ENCODE measurements around the gene TMEM164.

Gene TMEM164

GRCh38 chrX:110173192-110174175 is 170.6 kb downstream of the TMEM164 start:
- DNase-seq = no peak

DNA sequence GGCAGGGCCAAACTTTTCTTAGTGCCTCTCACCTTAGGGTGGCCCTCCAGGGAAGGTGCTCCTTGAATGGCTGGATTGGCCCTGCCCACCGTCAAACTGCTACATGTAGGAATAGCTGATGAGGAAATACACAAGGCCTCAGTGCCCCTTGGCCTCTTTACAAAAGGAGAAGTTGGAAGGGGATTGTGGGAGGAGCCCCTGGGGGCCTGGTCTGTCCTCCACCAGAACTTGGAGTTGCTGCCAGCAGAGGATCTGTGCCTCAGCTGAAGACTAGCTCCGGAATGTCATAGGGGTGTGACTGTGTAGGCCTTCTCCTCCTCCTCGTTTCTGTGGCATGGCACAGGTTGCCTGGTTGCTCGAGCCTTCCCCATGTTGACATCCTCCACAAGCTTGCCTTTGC is 172.2 kb downstream of the TMEM164 start:
- DNase-seq = no peak

GRCh38 chrX:110175696-110176095 is 172.8 kb downstream of the TMEM164 start:
- no peak for DNase-seq

GRCh38 chrX:110178179-110178865 is 175.4 kb downstream of the TMEM164 start:
- no peak for DNase-seq

GRCh38 chrX:110180176-110180927 is 177.4 kb downstream of the TMEM164 start:
- no peak for DNase-seq

GRCh38 chrX:110180928-110181310 is 178.0 kb downstream of the TMEM164 start:
- DNase-seq = no peak

GRCh38 chrX:110181459-110182137 is 178.7 kb downstream of the TMEM164 start:
- DNase-seq = no peak

DNA sequence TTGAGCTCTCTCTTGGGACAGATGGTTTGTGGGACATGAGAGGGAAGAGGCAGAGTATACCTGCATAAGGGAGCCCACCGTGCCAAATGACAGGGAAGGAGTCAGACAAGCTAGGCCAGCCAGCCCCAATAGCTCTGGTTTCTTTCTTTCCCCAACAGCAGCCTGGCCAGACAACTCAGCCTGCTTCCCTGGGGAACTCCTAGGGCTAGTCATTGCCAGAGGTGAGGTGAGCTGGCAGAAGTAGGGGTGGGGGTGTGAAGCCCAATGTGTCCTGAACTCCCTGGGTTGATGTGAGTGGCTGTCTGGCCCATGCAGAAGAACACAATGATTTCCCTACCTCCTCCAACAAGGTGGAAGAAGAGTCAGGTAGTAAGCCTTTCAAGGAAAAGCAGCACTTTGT is 179.4 kb downstream of the TMEM164 start:
- DNase-seq = no peak

- DNase-seq = no peak
These were observed 180.0 kb downstream of the TMEM164 start for GRCh38 chrX:110182865-110183264.

DNA sequence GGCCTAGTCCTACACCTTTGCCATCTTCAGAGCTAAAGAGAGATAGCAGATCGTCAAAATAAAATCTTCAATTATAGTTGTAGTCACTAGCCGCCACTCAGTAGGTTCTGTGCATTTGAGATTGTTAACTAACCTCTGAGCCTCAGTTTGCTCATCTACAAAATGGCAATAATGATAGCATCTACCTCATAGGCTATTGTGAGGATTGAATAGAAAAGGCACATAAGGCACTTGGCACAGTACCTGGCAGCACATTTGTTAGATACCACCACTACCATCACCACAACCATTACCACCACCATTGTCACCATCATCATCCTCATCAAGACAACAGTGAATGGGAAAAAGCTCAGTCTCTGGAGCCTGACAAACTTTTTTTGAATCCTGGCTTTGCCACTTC is 180.4 kb downstream of the TMEM164 start:
- no peak for DNase-seq

GRCh38 chrX:110188701-110189558 is 186.0 kb downstream of the TMEM164 start:
- no peak for DNase-seq

GRCh38 chrX:110192516-110192915 is 189.6 kb downstream of the TMEM164 start:
- DNase-seq = no peak

DNA sequence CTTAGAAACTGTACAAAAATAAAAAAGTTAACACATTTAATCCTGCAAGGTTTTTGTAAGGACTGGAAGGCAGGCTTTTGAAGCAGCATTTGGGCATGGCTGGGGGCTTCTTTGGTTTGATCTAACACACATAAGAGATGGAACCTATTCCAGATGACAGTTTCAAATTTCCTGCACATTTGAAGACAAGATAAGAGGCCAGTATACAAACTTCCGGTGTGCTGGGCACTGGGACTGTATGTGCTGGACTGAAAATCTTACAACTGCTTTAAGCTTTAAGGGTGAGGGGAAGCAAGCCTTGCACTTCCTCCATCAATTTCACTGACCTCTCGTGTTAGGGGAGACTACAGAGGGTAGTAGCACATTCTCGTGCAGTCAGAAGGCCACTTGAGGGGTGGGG is 192.1 kb downstream of the TMEM164 start:
- DNase-seq = no peak

GRCh38 chrX:110201799-110202198 is 198.9 kb downstream of the TMEM164 start:
- no peak for DNase-seq

DNA sequence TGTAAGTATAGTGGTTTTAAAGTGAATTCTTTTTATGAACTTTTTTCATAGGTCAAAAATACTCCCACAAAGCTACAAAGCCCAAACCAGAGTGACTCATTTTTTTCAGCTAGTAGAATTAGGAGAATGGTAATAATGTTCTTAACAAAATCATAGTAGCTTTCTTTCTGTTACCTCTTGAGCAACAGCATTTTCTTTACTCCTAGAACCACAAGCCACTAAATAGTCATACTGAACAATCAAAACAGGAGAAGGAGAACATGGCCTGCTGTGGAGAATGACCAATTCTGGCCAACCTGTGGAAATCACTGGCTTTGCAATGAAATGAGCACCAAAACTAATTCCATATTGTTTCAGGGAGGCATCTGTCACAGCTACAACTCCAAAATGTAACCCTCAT is 202.1 kb downstream of the TMEM164 start:
- DNase-seq = no peak

DNA sequence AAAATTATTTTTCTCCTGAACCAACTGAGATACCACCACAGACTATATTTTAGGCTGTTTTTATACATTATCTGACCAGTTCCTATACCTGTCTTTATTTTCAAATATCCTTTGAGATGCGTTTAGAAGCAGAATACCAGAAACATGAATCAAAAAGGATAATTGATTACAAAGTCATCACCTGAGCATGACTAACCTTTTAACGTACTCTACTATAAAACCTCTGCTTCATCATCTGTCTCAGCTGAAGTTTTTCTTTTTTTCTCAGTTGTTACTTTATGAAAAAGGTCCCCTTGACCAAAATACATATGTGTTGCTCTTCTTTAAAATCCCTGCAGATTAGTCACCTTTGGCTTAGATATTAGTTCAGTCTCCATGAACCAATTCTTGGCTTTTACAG is 205.2 kb downstream of the TMEM164 start:
- no peak for DNase-seq

DNA sequence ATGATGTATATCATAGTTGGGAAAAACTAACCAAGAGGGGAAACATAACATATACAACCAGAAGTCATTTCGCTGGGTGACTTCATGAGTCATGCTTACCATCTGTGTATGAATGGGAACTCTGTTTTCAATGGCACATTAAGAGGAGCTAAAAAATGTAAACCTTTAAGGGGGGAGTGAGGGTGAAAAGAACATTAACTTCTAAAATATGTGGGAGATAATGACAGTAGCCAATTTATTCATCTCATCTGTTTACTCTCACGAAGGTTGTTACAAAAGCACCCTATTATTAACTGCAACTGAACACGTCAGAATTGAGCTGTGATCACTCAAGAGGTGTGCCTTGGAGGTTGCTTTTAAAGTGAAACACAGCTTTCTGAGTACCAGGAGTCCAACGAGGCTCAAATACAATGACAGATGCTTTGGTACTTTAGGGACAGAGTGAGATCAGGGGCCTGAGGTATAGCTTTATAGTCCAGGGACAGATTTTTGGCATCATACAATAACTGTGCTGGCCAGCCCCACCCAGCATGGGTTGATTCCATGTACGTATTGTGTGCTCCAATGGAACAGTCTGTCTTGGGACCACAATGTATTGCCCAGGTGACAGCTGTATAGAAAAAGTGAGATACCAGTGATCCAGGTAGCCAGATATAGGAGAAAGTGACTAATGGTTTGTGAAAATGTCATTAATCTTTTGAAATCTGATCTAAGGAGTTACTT is 207.7 kb downstream of the TMEM164 start:
- DNase-seq = no peak

GRCh38 chrX:110211340-110211739 is 208.4 kb downstream of the TMEM164 start:
- no peak for DNase-seq

- DNase-seq = no peak
These were observed 209.4 kb downstream of the TMEM164 start for GRCh38 chrX:110212299-110212698.

GRCh38 chrX:110213183-110213582 is 210.3 kb downstream of the TMEM164 start:
- no peak for DNase-seq

DNA sequence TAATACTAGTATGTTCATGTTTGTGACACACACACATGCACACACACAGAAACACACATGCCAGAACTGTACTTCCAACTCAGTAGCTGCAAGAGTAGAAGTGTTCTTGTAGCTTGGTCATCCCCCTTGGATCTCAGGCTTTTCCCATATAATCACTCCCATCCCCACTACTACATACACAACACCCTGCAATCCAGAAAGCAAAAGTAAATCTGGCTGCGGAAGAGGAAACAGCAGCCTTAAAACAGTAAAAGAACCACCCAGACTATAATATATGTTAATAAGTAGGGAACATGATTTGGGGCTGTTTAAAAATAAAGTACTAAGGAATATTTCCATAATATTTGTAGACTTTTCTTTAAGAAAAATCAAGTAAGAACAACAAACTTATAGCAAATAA is 211.8 kb downstream of the TMEM164 start:
- DNase-seq = no peak

Data from activated effector memory CD4-positive, alpha-beta T cell treated with Interleukin-2 at 50 U/mL for 16 hours (primary cell).